CD4-positive, alpha-beta T cell treated with Interleukin-4 for 1 hour (primary cell): ENCODE results near the gene PITX1.
A peak's percentile ranks its signal among the peaks of the same experiment; 100 is the strongest.

Experiments used
- DNase-seq, 2 donors: peaks; one replicate each; pipeline ENCODE4 v3.0.0-alpha.2; 2020 to 2022

PITX1 gene

GRCh38 chr5:135061001-135061400, 27.0 kb upstream of the PITX1 start:
- DNase-seq, result no peak

GRCh38 chr5:135060021-135060420, 26.0 kb upstream of the PITX1 start:
- no peak for DNase-seq

DNA sequence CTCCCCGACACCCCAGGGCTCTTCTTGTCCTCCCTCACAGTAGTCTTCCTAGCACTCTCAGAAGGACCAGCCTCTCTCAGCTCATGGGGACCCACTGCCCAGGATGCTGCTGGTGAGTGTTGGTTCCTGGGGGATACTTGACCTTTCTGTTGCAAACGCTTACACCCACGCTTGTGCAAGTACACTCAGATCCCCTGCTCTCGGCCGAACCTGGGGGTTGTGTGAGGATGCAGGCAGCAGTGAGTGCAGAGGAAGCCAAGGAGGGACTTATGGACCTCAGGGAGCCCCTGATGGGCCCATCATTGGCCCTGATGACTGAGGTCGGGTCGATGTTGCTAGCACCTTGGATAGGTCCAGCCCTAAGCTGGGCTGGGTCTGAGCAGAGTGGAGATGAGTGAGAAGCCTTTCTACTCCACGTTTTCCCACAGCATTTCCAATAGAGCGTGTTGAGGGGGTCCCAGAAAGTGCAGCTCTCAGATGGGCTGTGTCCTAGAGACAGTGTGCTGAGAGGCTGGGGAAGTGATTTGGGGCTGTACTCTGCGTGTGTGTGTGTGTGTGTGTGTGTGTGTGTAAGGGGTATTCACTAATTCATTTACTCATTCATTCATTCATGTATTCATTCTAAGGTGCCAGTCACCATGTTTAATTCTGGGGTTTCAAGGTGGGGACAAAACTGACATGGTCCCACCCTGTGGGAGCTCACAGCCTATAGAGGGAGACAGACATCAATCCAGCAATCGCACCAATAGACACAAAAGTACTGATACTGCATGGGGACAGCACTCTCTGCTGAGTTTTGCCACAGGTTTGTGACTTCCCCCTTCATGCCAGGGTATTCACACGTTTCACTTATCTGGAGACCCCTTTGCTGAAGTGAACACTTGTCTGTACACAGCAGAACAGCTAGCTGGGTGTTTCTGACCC, 25.2 kb upstream of the PITX1 start:
- DNase-seq, result no peak

DNA sequence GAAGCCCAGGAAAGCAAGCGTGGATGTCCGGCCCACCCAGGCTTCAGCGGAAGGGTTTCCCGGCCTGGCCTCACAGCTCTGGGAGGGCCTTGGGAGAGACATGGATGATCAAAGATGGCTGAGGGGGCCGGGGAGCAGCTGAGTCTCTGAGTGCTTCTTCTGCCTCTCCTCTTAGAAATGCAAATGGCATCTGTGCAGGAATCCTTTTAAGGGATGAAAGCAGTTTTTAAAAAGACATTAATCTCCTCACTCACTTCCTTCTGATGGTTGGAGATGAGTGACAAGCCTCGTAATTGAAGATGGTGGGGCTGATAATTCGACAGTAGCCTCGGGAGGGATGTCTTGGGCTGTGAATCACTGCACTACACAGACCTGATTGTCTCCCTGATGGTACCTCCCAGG, 24.3 kb upstream of the PITX1 start:
- no peak for DNase-seq

DNA sequence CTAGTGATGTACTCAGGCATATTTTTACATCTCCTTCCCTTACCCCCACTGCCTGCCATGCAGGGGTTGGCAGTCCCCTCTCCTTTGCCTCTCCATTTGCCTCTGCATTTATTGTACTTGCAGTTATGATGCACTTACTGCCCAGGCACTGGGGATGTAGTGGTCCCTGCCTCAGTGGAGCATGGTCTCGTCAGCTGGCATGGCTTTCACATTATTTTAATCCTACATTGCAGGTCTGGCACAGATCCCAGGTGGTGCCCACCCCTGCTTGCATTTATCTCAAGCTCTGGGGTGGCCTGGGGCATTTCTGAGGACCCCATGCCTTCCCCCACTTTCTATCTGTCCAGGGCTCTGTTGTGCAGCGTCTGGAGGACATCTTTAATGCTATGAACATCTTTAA, 23.2 kb upstream of the PITX1 start:
- DNase-seq, result no peak

- no peak for DNase-seq
Measured at GRCh38 chr5:135056316-135057030, 22.4 kb upstream of the PITX1 start.

DNA sequence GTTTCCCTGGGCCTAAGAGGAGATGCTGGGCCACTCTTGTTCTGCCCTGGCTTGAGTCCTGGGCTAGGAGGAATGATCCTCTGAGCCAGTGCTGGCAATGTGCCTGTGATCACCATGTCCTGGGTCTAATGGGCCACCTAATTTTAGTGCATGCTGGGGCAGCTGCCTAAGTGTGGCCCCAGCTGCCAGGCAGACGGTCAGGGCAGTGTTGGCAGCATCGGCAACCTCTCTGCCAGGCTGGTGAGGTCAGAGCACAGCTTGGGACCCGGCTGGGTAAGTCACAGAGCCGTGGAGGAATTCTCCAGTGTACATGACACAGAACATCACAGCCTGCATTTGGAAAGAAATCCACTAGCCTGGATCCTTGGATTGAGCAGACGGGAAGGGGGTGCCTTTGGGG, 21.4 kb upstream of the PITX1 start:
- no peak for DNase-seq

DNA sequence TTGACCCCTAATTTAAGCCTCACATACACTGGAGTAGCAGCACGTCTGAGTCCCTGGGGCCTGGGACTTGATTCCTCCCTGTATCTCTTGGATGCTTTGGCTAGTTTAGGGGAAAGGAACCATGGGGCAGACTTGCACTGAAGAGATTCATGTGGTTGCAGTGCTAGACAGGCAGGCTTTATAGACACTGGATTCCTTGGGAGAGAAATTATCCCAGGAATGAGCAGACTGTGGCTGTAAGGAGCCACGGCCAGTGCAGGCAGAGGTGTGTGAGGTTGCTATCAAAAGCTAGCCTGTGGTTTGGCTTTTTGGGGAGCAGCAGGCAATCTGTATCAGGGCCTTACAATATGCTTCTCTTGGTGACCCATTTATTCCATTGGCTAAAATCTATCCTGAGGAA, 20.5 kb upstream of the PITX1 start:
- DNase-seq, result no peak

GRCh38 chr5:135053989-135054388, 20.0 kb upstream of the PITX1 start:
- DNase-seq, result no peak

DNA sequence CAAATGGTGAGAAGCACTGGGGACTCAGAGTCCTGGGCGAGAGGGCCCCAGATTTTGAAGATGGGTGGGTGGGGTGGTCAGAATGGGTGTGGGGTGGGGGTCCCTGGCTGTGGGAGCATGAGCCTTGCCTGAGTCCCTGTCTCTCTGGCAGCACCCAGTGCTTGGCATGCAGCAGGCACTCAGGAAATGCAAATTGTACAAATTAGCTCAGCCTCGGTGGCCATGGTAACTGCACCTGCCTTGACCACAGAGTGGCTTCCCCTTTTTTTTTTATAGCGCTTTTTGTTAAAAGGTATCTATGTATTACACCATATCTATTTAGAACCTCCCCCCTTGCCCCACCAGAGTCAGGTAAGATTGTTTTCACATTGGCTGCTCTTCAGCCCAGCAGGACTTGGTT, 19.2 kb upstream of the PITX1 start:
- DNase-seq, result peak in 1 of 2 donors; percentile 73

GRCh38 chr5:135052511-135053145, 18.6 kb upstream of the PITX1 start:
- DNase-seq, result no peak

DNA sequence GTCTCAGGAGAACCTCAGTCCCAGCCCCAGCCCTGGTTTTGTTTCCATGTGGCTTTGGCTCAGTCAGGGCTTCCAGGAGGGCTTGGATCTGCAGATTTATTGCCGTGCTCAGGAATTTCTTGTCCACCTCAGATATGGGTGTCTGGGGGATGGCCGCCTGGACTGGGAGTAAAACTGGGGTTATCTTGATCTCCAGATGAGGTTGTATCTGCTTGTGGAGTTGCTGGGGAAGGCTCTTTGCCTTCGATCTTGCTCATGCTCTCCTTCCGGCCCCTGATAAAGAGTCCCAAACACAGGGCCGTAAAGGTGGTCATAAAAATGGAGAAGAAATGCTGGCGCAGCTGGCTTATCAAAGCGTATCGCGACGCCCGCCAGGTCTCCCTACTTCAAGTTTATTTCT, 17.8 kb upstream of the PITX1 start:
- no peak for DNase-seq

DNA sequence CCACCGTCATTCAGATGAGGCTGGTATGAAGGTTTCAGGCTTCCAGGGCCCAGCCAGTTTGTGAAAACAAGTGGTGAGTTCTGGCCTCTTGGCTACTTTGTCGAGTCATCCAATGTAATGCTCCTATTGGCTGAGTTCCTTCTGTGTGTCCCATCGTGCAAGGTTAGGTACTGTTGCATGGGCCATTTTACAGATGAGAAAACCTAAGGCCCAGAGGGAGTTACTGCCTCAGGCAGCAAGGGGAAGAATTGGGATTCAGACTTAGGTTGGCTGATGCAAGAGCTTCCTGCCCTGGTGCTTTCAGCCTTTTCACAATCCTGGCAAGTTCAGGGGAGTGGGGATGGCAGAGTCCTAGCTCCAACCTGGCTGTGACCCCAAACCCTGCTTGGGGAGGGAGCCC, 17.4 kb upstream of the PITX1 start:
- DNase-seq, result no peak

- DNase-seq, result no peak
Measured at GRCh38 chr5:135050244-135050767, 16.3 kb upstream of the PITX1 start.

DNA sequence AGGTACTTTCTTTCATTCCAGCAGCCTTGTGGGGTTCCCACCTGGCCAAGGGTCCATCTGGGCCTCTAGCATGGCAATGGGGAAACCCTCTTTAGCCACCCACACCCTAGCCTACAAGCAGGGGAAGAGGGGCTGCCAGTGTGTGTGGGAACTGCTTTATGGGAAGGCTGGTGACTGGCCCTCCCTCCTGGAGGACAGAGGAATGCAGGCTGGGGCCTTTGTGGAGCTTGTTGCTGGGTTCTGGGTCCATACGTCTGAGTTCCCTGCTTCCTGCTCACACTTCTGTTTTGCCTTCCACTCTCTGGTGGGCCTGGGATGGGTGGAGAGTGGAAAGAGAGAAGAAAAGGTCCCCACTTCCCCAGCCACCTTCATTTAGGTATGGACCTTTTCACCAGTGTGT, 14.9 kb upstream of the PITX1 start:
- no peak for DNase-seq

- no peak for DNase-seq
Measured at GRCh38 chr5:135048286-135048685, 14.3 kb upstream of the PITX1 start.

DNA sequence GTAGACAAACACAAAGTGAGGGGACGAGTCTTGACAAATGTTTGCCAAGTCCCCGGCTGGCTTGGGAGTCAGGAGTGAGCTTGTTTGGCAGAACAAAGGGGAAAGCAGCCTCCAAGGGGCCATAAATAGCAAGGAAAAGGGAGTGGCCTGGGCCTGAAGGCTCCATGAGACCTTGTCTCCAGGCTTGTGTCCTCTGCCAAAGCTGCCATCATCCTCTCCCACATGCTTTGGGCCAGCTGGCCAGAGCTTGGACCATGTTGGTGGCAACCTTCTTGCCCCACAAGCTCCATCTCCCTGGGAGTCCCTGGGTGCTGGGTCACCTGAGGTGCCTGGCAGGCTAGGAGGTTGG, 13.3 kb upstream of the PITX1 start:
- DNase-seq, result no peak

DNA sequence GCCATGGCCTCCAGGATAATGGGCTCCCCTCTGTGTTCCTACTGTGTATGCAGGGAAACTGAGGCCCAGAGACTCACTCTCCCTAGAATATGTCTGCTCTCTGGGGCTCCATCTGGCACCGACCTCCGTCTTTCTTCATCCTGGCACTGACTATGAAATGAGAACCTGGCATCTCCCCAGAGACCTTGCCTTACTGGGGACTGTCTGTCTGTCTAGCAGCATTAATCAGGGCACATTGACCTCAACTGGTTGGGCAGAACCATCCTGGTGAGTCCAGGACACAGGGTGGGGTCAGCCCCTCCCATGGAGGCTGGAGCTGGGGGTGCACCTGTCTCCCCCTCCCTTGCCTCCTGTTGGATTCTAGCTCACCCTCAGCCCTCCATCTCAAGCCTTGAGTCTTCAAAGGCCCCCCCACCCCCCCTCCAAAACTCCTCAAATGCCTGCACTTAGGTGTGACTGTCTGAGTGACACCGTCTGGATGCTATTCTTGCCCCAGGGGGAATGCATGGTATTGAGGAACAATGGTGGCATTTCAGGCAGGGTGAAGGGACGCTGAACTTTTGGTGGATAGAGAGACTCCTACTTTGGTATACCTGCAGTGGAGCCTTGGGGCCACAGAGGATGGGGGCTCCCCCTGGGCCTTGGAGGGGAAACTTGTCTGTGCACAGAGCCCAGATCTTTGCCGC, 12.8 kb upstream of the PITX1 start:
- no peak for DNase-seq

- no peak for DNase-seq
Measured at GRCh38 chr5:135045488-135045887, 11.5 kb upstream of the PITX1 start.

- DNase-seq, result no peak
Measured at GRCh38 chr5:135042595-135042994, 8.6 kb upstream of the PITX1 start.

DNA sequence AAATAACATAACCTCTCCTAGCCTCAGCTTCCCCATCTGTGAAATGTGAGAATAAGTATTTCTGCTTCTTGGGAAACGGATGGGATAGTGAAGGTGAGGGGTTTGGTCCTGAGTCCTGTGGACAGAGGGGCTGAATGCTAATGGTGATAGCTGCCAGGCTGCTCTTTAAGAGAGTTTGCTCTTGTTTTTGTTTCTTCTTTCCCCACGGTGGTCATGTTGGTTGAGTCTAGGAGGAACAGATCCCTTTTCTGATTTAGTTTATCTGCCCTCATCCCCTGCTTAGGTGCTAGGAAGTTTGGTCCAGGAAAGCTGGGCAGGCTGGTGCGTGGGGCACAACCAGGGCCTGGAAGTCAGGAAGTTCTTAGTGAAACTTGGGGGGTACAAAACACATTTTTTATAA, 7.7 kb upstream of the PITX1 start:
- no peak for DNase-seq

DNA sequence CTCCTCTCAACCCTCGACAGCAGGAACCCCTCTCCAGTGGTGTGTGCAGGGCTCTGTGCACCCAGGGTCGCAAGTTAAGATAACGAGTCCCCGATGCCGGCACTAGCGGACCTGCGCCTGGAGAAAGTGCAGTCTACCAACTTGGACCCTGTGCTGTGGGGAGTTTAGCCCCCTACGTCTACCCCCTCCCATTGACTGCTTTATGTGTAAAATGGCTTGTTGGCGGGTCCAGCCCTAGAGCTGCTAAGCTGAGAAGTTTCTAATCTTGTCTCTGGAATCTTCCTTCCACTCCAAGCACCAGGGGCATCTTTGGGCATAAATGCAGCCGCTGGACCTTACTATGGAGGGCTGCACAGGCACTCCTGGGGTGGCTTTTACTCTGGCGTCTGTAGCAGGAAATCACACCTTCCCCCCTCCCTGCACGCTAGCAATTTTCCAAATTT, 7.1 kb upstream of the PITX1 start:
- DNase-seq, result no peak
